ENCODE measurements around the gene NLK. TPM values are rescaled to one million over a fixed set of nuclear protein-coding genes. Genes with fewer than 3 reads are reported as not detected.
A peak's percentile ranks its signal among the peaks of the same experiment; 100 is the strongest.

NLK gene
- total and polyA plus RNA-seq, 10 of the 15 experiments (the other 5 are each of a cell fraction or from before 2014, with no cell fraction given) = 5.0 to 22.9 (median 15.0) TPM

GRCh38 chr17:28216528-28216927 lies 174.1 kb downstream of the NLK start:
- no peaks in the 10 kb centered on the region for H3K36me3 ChIP-seq (ENCODE audit: control insufficient read depth in 2 of 2, insufficient read depth in 2 of 2, low read length in 1 of 2)
- RAD21 ChIA-PET (ENCODE audit: unreplicated experiment) = interaction anchor here (1.1 kb wide), 1 partner anchor 15 kb away, joined by 3 read pairs; no protein-coding TSS in a partner anchor
- H3K9ac ChIP-seq (ENCODE audit: control insufficient read depth, insufficient read depth, low read length) = no peak overlapping the region
- H3K27me3 ChIP-seq (replicated peaks in 1 of 2; ENCODE audit: control insufficient read depth in 2 of 2, insufficient read depth in 2 of 2, low read length in 1 of 2) = no peaks in the 10 kb centered on the region
- CTCF ChIA-PET = no interaction called here
- intact Hi-C loops (cut with micrococcal nuclease; ENCODE audit: unreplicated experiment) = no loop called here
- BruUV-seq (replicated peaks) = no TSS peak
- no peaks in the 10 kb centered on the region for H3K4me1 ChIP-seq (ENCODE audit: control insufficient read depth, insufficient read depth, low read length)
- H3K27ac ChIP-seq (ENCODE audit: control insufficient read depth, insufficient read depth) = no peak overlapping the region
- no peak overlapping the region for H3K4me3 ChIP-seq
- no peak for TF ChIP-seq E2F4 (IDR thresholded peaks at IDR 0.05; ENCODE audit: low read depth, low read length)
- TF ChIP-seq ZNF207 (IDR thresholded peaks at IDR 0.05; ENCODE audit: borderline replicate concordance) = no peak
- TF ChIP-seq TCF12 (IDR thresholded peaks at IDR 0.05; ENCODE audit: low read depth, low read length) = no peak
- TF ChIP-seq SMAD5 (IDR thresholded peaks at IDR 0.05; ENCODE audit: low read depth) = no peak
- TF ChIP-seq ZNF384 (IDR thresholded peaks at IDR 0.05; ENCODE audit: borderline replicate concordance, low read depth, low read length) = no peak
- TF ChIP-seq RELA (IDR thresholded peaks at IDR 0.05; ENCODE audit: borderline replicate concordance, partially characterized antibody) = no peak
- TF ChIP-seq JUND (IDR thresholded peaks at IDR 0.05; ENCODE audit: low read depth, low read length) = no peak
- TF ChIP-seq SIX5 (IDR thresholded peaks at IDR 0.05; ENCODE audit: low read depth, low read length, severe bottlenecking) = peak; percentile 58
- TF ChIP-seq HCFC1 (IDR thresholded peaks at IDR 0.05; ENCODE audit: low read length) = peak; percentile 56
- peaks cover 2% of the 10 kb centered on the region; the same call in 1 of the 3 replicates for H3K9me3 ChIP-seq (replicated peaks; ENCODE audit: control insufficient read depth, insufficient read depth, low read length)
- SMC1A ChIA-PET (ENCODE audit: uncharacterized antibody, unreplicated experiment) = interaction anchor here (1.4 kb wide), 1 partner anchor 11 kb away, joined by 3 read pairs; no protein-coding TSS in a partner anchor
- FAIRE-seq (no peak), DNase-seq (ENCODE audit: low read depth, low spot score) (no peak), ATAC-seq (peak; percentile 64)
- no peak overlapping the region for H3K4me2 ChIP-seq (ENCODE audit: control insufficient read depth, insufficient read depth)
- H3K79me2 ChIP-seq (ENCODE audit: control insufficient read depth, insufficient read depth, low read length) = no peaks in the 10 kb centered on the region
- in situ Hi-C loops (cut with MboI) = no loop called here
- 0% methylated on average over 1 of the region's 1 CpG for WGBS (ENCODE audit: insufficient coverage, insufficient replicate concordance, low lambda C conversion rate, missing lambda C conversion rate)
- no peaks in the 10 kb centered on the region for H4K20me1 ChIP-seq (ENCODE audit: control insufficient read depth, insufficient read depth)
- H2AFZ ChIP-seq (ENCODE audit: control insufficient read depth, low read depth, low read length) = peak overlapping the region; percentile 44
- POLR2A ChIA-PET = no interaction called here

All from GM12878 (cell line).